ENCODE results near the gene RGS6. TPM values are rescaled to one million over a fixed set of nuclear protein-coding genes. Genes with fewer than 3 reads are reported as not detected.

RGS6 gene
- total RNA-seq, 4 donors from 2014 or later: 7.6 to 25.3 (median 17.2) TPM

GRCh38 chr14:72169521-72169920 is 237.3 kb downstream of the RGS6 start:
- TF ChIP-seq POLR2A (IDR thresholded peaks at IDR 0.05) (no peak), CTCF (IDR thresholded peaks at IDR 0.05) (no peak)
- Histone ChIP-seq H3K4me1 (peaks cover 0 to 3% of the 10 kb centered on the region in 2 donors), H3K27ac (no peak overlapping the region), H3K9me3 (no peaks in the 10 kb centered on the region), H3K36me3 (no peaks in the 10 kb centered on the region), H3K4me3 (replicated peaks in 1 of 3) (no peak overlapping the region), H3K27me3 (no peaks in the 10 kb centered on the region)
- intact Hi-C loops (cut with DNase I): no loop called here
- no peak for DNase-seq
- WGBS, 2 donors: 84 to 85% methylated on average over 3 of the region's 3 CpGs

- H3K27me3 ChIP-seq: no peaks in the 10 kb centered on the region
- no peak overlapping the region for H3K27ac ChIP-seq
- peaks cover 0 to 3% of the 10 kb centered on the region in 2 donors for H3K4me1 ChIP-seq
- H3K36me3 ChIP-seq: no peaks in the 10 kb centered on the region
- H3K4me3 ChIP-seq (replicated peaks in 1 of 3): no peak overlapping the region
- DNase-seq: no peak
- intact Hi-C loops (cut with DNase I): no loop called here
- TF ChIP-seq POLR2A (IDR thresholded peaks at IDR 0.05): no peak
- TF ChIP-seq CTCF (IDR thresholded peaks at IDR 0.05): no peak
- WGBS, 2 donors: 87 to 92% methylated on average over 5 of the region's 5 CpGs
- H3K9me3 ChIP-seq: no peaks in the 10 kb centered on the region
Observed at GRCh38 chr14:72172049-72172448, 239.8 kb downstream of the RGS6 start.

DNA sequence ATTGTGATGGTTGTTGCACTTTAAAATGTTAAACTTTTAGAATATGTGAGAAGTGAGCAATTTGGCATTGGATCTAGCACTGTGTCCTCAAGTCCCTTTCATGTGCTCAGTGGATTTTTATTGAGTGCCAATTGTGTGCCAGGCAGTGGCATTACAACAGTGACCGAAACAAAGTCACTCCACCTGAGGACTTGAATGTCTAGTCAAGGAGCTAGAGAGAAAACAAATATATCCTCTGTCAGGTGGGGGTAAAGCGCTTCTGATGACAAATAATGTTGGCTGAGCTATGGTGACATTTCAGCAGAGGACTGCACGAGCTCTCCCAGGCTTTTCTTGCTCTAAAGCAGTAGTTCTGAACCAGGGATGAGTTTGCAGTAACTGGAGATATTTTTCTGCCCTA is 240.4 kb downstream of the RGS6 start:
- Histone ChIP-seq H3K27me3 (no peaks in the 10 kb centered on the region), H3K9me3 (no peaks in the 10 kb centered on the region), H3K4me3 (replicated peaks in 1 of 3) (no peak overlapping the region), H3K4me1 (peaks cover 0 to 3% of the 10 kb centered on the region in 2 donors), H3K36me3 (no peaks in the 10 kb centered on the region), H3K27ac (no peak overlapping the region)
- no peak for TF ChIP-seq POLR2A (IDR thresholded peaks at IDR 0.05)
- no peak for TF ChIP-seq CTCF (IDR thresholded peaks at IDR 0.05)
- WGBS, 2 donors: 60 to 65% methylated on average over 3 of the region's 3 CpGs
- DNase-seq: no peak
- intact Hi-C loops (cut with DNase I): no loop called here

DNA sequence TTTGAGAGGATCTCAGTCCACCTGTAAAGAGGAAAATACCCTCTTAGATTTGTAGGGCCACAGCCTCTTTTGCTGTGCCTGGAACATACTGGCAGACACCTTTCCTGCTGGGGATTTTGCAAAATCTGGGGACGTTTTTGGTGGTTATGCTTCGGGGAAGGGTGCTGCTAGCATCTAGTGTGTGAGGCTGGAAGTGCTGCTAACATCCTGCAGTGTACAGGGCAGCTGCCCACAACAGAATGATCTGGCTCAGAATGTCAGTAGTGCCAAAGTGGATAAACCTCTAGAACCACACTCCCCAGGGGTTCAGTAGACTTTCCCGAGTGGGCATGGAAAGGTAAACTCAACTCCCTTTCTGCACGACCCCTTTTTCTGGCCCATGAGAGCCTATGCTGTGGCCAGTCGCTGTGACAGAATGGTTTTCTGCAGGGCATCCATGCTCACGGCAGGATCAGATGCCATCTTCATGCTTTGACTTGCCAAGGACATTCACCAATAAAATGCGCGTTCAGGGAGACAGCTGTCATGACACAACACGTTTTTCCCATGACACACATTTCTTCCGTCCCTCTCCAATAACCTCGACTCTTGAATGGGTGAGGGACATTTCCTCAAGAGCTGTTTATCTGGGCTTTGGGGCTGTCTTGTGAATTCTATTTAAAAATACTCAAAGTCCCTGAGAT is 240.9 kb downstream of the RGS6 start:
- Histone ChIP-seq H3K27me3 (no peaks in the 10 kb centered on the region), H3K4me3 (replicated peaks in 1 of 3) (no peak overlapping the region), H3K36me3 (no peaks in the 10 kb centered on the region), H3K9me3 (no peaks in the 10 kb centered on the region), H3K27ac (no peak overlapping the region), H3K4me1 (peaks cover 0 to 3% of the 10 kb centered on the region in 2 donors)
- no peak for DNase-seq
- WGBS, 2 donors: 78 to 84% methylated on average over 11 of the region's 11 CpGs
- TF ChIP-seq CTCF (IDR thresholded peaks at IDR 0.05): no peak
- TF ChIP-seq POLR2A (IDR thresholded peaks at IDR 0.05): no peak
- intact Hi-C loops (cut with DNase I): no loop called here

- Histone ChIP-seq H3K27ac (no peak overlapping the region), H3K36me3 (no peaks in the 10 kb centered on the region), H3K4me3 (replicated peaks in 1 of 3) (no peak overlapping the region), H3K9me3 (no peaks in the 10 kb centered on the region), H3K27me3 (no peaks in the 10 kb centered on the region), H3K4me1 (peaks cover 0 to 3% of the 10 kb centered on the region in 2 donors)
- no peak for DNase-seq
- TF ChIP-seq CTCF (IDR thresholded peaks at IDR 0.05) (no peak), POLR2A (IDR thresholded peaks at IDR 0.05) (no peak)
- WGBS, 2 donors: 82 to 84% methylated on average over 1 of the region's 1 CpG
- intact Hi-C loops (cut with DNase I): no loop called here
Observed at GRCh38 chr14:72177251-72177650, 245.0 kb downstream of the RGS6 start.

Data from thyroid gland (tissue), 4 donors.